GM18909 (cell line): Measurements from ENCODE around the gene MAPKBP1.

Source experiments
- ATAC-seq: cut with Tn5 transposase; IDR thresholded peaks from one replicate; pipeline ENCODE4 v1.9.1; 2021; ENCODE audit warnings: mild to moderate bottlenecking; ENCODE audit not compliant: unreplicated experiment, poor library complexity

MAPKBP1 gene

DNA sequence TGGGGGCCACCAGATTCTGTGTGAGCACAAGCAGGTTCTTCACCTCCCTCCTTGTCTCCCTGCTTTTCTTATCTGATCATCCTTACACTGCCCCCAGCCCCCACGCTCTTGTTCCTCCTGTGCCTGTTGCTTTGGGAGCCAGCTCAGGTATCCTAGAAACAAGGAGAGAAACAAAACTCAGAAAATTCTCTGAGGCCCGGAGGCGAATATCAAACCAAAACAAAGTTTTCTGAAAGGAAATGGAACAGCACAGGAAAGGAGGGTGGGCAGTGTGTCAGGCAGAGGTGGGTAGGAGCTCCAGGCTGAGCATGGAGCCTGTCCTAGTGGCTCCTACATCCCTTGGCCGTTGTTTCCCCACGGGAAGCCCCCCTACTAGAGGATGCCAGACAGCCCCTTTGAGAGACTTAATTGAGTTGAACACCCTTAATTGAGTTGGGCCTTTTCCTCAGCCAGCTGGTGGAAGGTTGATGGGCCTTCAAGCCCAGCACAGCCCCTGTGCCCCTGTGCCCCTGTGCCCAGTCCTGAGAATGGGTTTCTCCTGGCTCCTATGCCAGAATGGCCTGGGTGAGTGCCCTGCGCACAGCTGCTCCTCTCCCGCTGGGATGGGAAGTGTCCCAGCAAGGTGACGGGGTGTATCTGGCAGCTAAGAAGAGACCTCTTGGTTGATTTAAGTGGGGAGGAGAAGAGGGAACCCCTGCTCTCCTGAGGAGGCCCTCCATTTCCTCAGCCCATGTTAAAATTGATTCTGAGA is 30.8 kb downstream of the MAPKBP1 start:
- no peak for ATAC-seq

DNA sequence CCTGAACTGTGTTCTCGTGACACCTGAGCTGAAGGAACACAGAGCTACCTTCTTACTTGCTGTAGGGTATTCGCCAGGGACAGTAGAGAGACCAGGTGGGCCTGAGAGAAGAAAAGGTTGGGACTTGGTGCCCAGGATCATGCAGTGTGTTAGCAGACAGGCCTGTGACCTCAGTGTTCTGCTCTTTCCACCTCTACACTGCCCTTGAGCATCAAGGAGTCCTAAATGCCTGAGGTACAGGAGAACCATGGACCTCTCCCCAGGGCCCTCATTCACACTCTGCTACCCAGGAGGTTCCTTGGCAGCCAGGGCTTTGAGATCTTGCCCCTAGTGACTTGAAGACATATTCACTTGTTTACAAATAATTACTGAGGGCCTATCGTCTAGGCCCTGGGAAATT is 31.4 kb downstream of the MAPKBP1 start:
- no peak for ATAC-seq

DNA sequence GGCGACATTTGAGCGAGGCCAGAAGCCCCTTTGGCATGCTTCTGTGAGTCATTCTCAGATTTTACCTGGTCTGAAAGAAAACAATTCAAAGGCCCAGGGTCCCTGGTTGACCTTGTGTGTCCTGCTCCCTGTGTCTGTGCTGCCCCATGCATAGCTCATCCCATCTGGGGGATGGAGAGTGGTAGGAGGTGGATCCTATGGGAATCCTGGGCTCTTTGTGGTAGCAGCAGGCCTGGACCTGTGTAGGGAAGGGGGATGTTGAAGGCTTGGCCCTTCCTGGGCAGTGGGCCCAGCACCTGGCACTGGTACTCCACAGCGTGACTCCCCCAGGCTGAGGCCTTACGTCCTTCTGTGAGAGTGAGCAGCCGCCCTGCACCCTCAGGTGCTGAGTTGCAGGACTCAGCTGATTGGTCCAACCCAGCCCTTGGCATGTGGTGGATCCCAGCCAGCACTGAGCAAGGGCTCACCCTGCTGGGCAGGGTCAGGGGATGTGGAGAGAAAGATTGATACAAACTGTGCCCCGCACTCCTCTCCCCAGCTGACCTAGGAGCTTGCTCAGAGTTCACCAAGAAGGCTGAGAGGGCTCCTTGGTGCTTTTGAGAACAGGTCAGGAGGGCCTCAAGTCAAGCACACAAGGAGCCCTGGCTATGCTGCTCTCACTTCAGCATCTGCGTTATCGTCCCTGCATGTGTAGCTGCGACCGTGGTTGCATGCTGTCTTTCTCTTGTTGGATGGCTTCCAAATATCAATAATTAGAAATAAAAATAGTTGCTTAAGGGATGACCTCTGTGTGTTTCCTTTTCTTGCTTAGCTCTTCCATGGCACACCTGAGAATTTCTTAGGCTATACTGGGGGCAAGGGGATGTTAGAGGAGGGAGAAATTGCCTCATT is 32.3 kb downstream of the MAPKBP1 start:
- ATAC-seq, result no peak

DNA sequence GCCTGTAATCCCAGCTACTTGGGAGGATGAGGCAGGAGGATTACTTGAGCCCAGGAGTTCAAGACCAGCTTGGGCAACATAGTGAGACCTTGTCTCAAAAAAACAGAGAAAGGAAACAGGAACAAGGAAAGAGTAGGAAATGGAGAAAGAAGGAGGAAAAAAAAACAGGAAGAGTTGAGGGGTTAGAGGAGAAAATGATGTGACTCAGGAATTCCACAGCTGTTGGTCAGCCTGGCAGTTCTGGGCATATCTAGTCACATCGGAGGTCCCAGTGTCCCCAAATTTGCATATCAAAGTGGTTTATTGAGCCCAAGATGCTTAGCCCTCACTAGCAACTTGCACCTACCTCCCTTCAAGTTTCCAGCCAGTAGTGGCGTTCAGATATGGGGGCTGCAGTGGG is 34.8 kb downstream of the MAPKBP1 start:
- no peak for ATAC-seq

DNA sequence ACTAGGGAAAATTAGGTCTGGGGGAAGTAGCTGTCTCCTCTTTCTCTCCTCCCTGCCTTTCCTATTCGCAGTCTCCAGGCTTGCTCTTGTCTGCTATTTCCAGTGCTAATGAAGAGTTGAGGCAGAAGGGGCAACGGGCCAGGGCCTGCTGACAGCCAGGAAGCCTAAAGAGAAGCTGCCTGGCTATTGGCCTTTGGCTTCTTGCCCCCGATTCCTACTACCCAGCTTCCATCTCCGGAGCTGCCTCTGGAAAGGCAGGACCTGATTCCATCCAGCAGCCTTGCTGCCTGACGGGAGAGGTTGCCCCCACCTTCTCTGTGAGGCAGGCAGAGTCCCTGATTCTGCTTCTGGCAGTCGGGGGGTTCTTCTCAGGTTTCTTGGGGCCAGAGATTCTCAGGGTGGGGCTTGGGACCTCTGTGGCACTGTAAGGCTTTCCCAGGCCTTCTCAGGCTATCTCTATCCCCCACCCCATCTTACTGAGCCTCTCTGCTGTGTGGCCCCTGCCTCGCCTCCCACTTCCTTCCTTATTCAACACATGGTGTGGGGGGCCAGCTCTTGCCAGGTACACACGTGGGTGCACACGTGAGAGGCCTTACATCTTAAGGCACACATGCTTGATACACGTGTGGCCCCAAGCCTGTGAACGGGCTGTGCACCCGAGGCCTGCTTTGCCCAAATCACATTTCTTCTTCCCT is 35.4 kb downstream of the MAPKBP1 start:
- ATAC-seq, result no peak

DNA sequence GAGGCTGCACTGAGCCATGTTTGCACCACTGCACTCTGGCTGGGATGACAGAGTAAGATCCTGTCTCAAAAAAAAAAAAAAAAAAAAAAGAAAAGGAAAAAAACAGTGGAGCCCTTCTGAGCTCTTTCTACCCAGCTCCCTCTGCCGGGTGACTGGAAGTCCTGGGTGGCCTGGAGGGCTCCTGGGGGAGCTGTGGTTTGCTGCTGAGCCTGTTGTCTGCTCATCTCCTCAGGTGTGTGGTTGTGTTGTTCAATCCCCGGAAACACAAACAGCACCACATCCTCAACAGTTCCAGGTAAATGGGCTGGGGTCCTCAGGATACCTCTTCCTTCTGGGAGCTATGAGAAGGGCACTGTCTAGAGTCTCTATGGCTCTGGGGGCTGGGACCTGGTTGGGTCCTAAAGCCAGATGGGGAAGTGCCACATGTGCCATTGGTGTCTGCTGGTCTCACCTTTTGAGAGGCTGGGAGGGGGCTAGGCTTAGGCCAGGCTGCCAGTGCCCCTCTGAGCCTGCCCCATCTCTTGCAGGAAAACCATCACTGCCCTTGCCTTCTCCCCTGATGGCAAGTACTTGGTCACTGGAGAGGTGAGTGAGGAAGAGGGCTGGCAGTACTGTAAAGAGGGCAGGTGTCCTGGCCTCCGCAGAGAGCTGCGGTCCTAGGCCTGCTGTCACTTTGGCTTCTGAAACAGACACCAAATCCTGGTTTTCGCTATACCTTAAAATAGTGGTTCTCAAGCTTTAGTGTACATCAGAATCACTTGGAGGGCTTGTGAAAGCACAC is 36.6 kb downstream of the MAPKBP1 start:
- ATAC-seq, result no peak

DNA sequence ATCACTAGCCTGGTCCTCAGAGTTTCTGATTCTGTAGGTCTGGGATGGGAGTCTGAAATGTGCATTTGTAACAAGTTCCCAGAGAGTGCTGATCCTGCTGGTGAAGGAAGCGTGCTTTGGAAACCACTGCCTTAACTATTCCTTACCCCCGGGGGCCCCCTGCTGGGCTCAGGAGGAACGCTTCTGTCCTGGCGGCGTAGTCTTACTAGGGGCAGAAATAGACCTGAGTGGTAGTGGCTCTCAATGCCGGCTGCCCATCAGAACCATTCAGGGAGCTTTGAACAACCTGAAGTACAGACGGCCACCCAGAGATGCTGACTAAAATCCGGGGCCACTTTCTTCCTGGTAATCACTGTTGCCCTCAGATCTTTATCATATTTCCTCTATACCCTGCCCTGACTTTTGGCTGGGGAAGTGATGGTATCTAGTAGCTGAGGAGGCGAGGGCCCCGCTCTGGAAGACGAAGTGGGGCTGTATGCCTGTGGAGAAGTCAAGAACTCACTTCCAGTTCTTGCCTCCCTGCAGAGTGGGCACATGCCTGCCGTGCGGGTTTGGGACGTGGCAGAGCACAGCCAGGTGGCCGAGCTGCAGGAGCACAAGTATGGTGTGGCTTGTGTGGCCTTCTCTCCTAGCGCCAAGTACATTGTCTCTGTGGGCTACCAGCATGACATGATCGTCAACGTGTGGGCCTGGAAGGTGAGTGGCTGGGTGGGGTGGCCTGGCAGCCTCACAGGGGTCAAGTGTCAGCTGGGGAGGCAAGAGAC is 37.3 kb downstream of the MAPKBP1 start:
- ATAC-seq, result peak; percentile 62

DNA sequence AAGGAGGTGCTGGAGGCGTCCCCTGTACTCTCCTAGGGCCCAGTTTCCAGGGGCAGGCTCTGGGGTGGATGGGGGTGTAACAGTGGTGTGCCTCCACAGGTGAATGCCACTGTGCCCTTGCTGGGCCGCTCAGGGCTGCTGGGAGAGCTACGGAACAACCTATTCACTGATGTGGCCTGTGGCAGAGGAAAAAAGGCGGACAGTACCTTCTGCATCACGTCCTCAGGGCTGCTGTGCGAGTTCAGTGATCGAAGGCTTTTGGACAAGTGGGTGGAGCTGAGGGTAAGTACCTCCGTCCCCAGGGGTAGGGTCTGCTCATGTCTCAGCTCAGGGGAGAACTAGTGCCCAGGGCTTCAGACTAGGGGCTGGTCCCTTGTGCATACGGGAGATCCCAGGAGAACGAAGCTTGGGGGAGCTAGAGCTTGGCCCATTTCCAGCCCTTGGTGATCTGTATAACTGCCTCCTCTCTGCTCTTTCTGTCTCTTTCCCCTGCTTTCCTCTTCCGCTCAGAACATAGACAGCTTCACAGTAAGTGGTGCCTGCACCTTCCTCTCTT is 38.6 kb downstream of the MAPKBP1 start:
- ATAC-seq, result no peak

DNA sequence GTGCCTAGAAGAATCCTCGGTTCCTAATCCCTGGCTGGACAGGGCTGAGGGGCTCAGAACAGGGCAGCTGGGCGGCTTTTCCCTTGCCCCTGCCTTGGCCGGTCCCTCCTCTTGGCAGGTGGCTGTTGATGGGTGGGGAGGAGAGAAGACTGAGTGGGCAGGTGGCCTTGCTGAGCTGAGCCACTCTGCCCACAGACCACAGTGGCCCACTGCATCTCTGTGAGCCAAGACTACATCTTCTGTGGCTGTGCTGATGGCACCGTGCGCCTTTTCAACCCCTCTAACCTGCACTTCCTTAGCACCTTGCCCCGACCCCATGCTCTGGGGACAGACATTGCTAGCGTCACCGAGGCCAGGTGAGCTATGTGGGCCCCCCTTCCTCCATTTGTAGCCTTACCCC is 39.1 kb downstream of the MAPKBP1 start:
- no peak for ATAC-seq

DNA sequence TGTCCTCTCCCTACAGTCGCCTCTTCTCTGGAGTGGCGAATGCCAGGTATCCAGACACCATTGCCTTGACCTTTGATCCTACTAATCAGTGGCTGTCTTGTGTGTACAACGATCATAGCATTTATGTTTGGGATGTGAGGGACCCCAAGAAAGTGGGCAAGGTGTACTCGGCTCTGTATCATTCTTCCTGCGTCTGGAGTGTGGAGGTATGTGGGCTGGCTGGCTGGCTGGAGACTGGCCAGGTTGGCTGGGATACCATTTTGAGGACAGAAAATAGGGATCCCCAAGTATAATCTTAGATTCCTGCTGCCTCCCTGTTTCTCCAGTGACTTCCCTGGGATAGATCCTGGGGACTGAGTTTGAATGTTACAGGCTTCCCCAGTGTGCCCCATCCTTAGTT is 40.2 kb downstream of the MAPKBP1 start:
- ATAC-seq, result no peak

DNA sequence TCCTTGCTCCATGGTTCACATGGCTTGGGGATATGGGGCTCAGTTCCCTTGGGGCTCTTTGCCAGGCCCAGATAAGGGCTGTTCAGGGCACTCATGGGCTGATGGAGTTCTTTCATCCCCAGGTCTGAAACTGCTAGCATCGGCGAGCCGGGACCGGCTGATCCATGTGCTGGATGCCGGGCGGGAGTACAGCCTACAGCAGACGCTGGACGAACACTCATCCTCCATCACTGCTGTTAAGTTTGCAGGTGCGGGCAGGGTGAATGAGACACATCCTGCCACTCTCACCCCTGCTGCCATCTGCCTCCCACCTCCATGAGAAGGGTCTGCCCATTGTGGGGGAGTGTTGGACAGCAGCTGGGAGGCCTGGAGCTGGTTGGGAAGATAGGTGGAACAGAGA is 42.5 kb downstream of the MAPKBP1 start:
- ATAC-seq, result no peak

DNA sequence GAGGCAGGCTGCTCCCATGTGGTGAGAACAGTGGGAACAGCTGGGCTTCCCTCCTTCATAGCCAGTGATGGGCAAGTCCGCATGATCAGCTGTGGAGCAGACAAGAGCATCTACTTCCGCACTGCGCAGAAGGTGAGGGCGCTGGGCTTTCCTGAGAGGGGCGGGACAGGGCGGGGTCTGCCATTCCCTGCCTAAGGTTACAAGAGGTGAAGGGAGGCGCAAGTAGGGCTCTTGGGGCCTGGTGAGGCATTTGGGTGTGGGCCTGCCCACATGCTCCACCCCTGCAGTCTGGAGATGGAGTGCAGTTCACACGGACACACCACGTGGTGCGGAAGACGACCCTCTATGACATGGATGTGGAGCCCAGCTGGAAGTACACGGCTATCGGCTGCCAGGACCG is 43.0 kb downstream of the MAPKBP1 start:
- no peak for ATAC-seq

DNA sequence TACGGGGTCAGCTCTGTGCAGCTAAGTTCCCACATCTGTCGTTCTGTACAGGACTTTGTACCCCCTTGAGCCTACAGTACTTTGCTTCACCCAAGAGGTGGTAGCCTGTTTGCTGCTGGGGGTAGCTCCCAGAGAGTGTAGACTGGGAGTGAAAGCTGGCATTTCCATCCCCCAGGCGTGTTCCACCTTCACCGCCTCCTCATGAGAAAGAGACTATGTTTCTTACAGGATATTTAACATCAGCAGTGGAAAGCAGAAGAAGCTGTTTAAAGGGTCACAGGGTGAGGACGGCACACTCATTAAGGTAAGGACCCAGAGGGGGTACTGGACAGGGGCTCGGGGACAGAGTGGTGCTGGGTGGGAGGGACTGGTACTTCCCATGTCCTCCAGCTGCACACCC is 43.5 kb downstream of the MAPKBP1 start:
- no peak for ATAC-seq

DNA sequence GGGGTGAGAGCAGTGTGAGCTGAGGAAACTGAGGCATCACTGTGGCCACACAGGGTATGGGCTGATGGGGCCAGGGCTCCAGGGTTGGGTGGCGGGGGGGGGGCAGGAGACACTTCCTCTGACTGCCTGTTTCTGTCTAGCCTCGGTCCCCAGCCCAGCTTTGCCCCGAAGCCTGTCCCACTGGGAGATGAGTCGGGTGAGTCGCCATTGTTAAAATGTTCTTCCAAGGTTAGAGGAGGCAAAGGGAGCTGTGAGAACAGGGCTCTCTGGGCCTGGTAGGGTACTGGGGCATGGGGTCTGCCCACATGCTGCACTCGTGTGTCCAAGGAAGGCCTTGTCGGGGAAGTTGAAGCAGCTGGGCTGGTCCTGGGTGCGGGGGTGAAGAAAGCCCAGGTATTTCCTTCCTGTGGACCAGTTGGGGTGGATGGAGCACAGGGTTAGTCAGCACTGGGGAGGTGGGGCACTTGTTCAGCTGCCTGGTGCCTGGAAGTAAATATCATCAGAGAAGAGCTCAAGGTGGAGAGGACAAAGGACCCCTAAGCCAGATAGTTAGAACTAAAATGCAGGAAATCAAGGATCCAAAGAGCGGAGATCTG is 45.3 kb downstream of the MAPKBP1 start:
- no peak for ATAC-seq

DNA sequence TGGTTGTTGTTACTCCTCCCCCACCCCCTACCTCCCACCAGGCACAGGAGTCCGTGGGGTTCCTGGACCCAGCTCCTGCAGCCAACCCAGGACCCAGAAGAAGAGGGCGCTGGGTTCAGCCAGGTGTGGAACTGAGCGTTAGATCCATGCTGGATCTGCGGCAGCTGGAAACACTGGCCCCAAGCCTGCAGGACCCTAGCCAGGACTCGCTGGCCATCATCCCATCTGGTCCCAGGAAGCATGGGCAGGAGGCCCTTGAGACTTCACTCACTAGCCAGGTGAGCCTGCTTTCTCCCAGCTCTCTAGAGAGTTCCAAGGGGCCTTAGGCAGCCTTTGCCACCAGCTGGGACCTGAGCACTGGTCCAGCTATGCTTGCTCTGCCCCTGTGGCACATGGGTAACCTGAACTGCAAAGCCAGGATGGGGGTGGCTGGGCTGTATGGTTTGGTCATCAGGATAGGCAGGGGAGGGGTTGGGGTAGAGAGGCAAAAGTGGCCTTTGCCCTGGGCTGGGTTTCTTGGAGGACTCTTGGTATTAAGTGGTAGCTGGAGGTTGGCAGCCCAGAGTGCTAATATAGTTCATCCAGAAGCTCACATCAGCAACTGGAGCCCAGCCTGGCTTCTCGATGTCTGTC is 46.6 kb downstream of the MAPKBP1 start:
- ATAC-seq, result no peak

DNA sequence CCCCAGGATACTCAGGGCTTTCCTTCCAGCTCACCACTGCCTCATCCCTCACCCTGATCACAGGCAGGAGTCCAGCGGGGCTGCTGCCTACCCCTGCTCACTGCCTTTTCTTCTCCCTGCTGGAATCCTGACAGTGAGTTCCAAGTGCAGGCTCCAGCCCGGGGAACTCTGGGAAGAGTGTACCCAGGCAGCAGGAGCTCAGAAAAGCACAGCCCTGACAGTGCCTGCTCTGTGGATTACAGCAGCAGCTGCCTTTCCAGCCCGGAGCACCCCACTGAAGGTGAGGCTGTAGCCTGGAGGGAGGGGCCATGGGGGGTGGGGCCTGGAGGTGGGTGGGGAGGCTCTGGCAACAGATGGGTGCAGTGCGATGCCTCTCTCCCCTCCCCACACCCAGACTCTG is 47.5 kb downstream of the MAPKBP1 start:
- no peak for ATAC-seq

DNA sequence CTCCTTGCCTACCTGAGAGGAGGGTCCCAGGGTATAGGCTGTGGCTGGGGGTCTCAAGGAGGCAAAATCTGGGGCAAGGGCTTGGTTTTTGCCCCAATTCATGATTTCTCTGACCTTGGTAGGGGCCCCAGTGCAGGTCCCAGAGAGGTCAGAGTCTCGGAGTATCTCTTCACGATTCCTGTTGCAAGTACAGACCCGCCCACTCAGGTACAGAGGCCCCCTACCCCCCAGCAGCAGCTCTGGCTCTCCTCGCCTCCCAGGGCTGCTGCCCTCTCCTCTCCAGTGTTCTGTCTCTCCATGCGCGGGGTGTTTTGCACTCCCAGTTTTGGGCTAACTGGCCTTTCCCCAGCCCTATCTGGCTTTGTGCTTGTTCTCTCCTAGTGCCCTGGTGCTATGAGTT is 48.2 kb downstream of the MAPKBP1 start:
- no peak for ATAC-seq

DNA sequence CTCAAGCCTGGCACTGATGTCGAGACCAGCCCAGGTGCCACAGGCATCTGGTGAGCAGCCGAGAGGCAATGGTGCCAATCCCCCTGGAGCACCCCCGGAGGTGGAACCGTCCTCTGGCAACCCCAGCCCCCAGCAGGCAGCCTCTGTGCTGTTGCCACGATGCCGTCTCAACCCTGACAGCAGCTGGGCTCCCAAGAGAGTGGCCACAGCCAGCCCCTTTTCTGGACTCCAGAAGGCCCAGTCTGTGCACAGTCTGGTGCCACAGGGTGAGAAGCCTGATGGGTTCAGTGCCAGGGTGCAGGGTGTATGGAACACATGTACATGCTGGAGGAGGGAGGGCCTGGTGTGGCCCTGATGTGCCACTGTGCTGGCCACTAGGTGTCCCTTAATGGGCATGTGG is 48.7 kb downstream of the MAPKBP1 start:
- no peak for ATAC-seq

DNA sequence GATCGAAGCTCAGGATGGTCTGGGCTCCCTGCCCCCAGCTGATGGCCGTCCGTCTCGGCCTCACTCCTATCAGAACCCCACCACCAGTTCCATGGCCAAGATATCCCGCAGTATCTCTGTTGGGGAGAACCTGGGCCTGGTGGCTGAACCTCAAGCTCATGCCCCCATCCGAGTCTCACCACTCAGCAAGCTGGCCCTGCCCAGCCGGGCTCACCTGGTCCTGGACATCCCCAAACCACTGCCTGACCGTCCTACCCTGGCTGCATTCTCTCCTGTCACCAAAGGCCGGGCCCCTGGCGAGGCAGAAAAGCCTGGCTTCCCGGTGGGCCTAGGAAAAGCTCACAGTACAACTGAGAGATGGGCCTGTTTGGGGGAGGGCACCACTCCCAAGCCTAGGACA is 49.2 kb downstream of the MAPKBP1 start:
- ATAC-seq, result no peak
